ENCODE measurements around the gene COLEC12. TPM values are rescaled to one million over a fixed set of nuclear protein-coding genes. Genes with fewer than 3 reads are reported as not detected.

The COLEC12 gene
- polyA plus RNA-seq, 3 donors: 26.3 to 28.9 (median 28.3) TPM

DNA sequence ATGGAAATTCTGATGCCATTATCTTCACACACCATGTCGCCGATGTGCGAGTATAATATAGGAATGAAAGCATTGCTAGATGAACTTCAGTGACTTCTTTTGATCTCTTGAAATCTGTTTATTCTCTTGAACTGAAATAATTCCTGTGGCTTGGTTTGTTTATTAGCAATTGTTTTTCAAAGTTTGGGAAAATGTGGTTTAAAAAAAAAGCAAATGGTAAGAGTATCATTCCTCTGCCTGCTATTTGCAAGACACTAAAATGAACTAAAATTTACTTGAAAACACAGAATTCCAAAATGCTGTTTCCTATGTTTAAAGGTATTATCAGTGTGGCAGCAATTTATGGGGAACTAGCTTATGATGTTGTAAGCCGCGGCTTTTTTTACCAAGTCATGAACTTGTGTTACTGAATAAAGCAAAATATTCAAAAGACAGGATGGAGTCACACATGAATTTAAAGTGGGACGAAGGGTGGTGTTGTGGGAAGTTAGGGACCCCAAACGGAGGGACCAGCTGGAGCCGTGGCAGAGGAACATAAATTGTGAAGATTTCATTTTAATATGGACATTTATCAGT is 96.4 kb downstream of the COLEC12 start:
- DNase-seq (ENCODE audit: extremely low read depth in 1 of 11, low read depth in 9 of 11, low spot score in 4 of 11): no peak

DNA sequence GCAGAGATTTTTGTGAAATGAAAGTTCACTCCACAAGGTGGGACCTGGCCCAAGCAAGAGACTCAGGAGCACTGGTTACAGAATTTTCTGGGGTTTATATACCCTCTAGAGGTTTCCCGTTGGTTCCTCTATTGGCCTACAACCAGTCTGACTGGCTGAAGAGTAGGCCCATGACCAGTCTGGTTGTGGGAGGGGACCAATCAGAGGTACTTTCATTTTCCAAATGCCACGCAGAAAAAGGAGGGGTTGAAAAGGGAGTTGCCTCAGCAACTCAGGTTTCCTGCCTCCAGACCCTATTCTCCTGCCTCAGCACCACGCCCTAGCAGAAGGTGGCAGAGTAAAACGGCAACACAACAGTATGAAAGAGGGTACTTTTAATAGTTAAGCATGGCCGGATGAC is 98.4 kb downstream of the COLEC12 start:
- DNase-seq (ENCODE audit: extremely low read depth in 1 of 11, low read depth in 9 of 11, low spot score in 4 of 11): no peak

DNA sequence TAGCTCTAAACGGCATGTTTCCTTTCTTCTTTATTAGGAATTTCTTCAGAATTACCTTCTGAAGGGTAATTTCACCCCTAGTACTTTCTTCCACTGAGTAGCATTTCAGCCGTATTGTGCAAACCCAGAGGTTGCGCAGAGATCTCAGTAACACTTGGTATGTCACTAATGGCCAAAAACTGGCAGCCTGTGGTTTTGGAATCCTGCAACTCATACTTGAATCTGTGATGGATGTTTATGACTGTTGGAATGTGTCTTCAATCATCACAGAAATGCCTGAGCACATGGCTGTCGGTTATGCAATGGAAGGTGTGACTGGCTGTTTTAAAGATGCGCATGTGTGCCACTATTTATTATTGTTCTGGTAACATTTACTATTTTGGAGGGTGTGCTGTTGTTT is 100.0 kb downstream of the COLEC12 start:
- DNase-seq (ENCODE audit: extremely low read depth in 1 of 11, low read depth in 9 of 11, low spot score in 4 of 11): no peak

DNA sequence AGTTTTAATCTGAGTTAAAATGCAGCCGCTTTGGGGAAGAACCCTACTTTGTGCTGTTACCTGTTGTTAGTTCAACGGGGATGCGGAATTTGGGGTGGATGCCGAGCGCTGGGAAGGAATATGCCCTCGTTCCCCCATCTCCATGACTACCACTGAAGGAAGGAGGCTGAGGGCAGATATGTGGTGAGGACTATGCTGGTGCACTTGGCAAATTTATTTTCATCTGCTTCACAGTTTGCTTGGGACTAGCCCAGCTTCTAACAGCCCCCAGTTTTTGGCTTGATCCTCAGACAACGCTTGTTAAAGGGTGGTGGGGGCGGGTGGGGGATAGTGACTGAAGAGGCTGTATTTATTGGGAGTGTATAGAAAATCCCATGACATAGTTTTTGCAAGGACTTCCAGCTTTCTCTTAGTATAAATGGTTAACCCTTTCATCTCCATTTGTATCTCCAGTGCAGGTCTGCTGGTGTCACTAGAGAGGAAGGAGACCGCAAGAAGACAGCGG is 100.8 kb downstream of the COLEC12 start:
- no peak for DNase-seq (ENCODE audit: extremely low read depth in 1 of 11, low read depth in 9 of 11, low spot score in 4 of 11)

DNA sequence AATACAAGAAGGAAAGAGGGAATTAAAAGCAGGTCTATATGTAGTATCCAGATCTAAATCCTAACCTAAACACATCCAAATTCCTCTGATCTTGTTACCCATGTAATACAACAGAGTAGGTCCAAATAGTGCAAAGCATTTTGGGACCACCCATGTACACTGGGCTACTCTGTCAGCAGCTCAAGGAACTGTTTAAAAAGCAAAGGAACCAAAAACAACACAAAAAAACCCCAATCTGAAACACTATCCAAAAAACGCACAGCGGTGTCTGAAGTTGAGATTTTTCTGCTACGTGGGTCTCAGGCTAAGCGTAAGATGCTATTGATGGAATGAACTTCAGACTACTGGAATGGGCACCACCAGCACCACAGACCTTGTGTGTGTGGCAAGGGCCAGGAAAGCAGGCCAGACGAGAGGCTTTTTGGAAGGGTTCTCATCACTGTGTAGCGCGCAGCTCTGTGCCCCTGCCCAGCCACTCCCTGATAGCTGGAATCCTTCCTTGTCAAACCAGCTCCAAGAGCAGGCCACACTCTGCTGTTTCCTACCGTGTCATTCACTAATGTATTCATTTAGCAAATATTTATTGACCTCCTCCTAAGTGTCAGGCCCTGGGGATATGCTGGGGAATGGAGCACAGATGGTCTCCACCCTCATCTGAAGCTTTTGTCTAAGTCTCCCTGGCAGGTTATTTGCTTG is 101.4 kb downstream of the COLEC12 start:
- no peak for DNase-seq (ENCODE audit: extremely low read depth in 1 of 11, low read depth in 9 of 11, low spot score in 4 of 11)

DNA sequence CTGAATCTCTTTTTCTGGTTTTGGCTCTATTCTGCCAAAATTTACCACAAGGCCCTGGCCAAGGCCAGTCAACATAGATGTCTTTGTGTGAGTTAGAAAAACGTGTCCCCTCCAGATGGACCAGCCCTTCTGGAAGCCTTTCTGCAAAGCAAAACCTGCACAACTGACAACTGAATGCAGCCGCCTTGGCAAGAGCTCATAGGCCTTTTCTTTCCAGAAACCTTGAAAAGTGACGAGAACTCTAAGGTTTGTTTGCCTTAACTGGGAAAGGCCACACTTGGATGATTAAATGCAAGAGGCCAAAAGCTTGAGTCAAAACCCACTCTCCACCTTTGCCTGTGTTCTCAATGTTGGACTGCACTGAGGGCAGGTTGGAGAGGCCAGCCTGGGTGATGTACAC is 103.9 kb downstream of the COLEC12 start:
- DNase-seq (ENCODE audit: extremely low read depth in 1 of 11, low read depth in 9 of 11, low spot score in 4 of 11): no peak

DNA sequence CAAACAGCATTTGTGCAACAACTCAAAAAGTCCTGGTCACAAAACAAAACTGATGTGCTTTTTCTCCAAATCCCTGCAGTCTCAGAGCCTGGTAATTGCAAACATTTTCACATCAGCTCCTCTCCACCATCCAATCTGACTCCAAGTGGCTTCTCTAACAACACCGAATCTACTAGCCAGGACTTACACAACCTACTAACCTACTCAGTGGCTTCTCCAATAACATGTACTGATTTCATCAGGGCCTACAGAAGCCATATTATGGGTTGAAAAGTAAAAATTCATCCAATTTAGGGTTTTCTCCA is 104.3 kb downstream of the COLEC12 start:
- DNase-seq (ENCODE audit: extremely low read depth in 1 of 11, low read depth in 9 of 11, low spot score in 4 of 11): no peak

DNA sequence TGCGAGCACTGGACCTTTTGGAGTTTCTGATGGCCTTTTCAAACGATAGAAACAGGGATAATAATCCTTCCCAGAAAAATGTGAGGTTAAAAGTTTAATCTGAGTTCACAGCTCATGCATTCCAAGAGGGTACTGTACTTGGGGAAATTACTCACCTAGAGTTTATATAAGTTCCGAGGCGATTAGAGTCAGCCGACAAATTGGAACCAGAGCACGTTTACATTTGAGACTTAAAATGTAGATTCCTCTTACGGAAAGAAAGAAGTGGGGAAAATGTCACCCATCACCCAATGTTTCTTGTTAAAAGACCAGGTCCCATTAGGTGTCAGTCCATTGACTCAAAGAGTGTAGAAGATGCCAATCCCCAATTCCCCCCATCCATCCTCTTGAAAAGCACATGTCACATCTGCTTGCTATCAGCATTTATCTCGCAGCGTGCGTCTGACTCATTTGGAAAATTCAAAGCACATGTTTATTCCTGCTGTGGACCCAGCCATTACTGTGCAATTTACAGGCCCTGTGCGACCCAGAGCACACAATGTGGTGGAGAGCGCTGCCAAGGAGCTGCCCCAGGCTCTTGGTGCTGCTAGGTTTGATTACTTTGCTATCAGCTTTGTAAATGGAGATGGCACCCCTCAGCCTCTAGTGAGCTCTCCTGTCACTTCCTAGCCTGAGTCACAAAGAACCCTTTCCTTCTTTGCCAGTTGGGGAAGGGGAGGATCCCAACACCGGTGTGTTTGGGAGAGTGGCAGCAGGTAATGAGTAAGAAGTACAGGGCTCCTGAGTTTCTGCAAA is 104.8 kb downstream of the COLEC12 start:
- no peak for DNase-seq (ENCODE audit: extremely low read depth in 1 of 11, low read depth in 9 of 11, low spot score in 4 of 11)

DNA sequence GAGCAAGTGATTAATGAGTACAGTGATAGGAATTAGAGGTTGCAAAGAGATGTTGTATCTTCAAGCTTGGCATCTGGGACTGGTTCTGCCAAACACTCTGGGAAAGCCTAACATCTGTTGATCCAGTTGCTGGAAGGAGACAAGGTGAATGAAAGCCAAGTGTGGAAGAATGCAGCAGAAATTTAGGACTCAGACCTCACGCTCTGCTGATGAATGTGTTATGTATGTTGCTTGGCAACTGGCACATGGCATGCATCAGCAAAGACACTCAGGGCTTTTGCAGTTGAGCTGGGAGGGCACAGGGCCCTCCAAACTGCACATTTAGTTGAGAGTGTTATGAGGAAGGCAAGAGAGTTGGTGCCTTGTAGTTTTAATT is 105.5 kb downstream of the COLEC12 start:
- peak in 3 of 11 donors; percentile 42 to 62 (median 49) for DNase-seq (ENCODE audit: extremely low read depth in 1 of 11, low read depth in 9 of 11, low spot score in 4 of 11)

DNA sequence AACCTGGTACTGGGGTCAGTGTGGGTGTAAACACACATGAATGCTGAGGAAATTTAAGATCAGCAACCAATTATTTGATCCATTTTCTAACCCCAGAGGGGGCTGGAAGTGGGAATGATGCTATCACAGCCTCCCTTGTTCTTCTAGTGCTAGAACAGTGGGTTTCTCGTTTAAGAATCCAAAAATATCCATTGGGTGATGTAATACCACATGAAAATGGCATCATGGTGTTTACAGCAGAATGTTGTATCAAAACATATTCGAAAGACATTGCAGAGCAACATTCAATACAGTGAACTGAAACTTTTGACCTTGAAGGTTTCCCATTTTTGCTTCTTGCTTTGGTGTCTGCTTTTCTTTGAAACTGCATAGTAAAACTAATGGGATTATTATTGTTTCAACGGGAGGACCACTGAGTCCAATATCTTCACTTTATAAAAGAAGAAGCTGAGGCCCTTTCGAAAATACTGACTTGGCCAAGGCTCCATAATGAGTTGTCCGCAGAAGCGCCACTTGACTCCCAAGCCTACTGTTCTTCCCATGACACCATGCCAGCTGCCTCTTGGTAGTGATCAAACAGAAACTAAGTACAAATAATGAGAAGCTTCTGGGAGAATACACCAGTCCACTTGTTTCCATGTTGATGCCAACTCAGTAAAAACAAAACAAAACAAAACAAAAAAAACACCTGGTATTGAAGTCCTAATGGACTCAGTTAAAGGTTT is 106.1 kb downstream of the COLEC12 start:
- no peak for DNase-seq (ENCODE audit: extremely low read depth in 1 of 11, low read depth in 9 of 11, low spot score in 4 of 11)

DNA sequence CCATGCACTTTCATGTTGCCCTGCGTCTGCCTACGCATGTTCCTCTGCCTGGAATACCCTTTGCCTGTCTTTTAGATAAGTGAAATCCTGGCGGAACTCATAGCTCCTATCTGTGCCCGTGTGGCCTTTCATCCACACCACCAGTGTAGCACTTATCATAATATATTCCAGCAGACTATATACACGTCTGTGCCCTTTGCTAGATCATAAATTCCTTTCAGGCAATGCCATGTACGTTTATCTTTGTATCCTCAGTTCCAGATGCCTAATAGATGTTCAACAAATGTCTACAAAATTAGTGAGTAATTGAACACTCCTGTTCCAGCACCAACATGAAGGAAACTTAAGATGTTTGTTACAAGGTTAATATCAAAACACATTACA is 106.9 kb downstream of the COLEC12 start:
- no peak for DNase-seq (ENCODE audit: extremely low read depth in 1 of 11, low read depth in 9 of 11, low spot score in 4 of 11)

DNA sequence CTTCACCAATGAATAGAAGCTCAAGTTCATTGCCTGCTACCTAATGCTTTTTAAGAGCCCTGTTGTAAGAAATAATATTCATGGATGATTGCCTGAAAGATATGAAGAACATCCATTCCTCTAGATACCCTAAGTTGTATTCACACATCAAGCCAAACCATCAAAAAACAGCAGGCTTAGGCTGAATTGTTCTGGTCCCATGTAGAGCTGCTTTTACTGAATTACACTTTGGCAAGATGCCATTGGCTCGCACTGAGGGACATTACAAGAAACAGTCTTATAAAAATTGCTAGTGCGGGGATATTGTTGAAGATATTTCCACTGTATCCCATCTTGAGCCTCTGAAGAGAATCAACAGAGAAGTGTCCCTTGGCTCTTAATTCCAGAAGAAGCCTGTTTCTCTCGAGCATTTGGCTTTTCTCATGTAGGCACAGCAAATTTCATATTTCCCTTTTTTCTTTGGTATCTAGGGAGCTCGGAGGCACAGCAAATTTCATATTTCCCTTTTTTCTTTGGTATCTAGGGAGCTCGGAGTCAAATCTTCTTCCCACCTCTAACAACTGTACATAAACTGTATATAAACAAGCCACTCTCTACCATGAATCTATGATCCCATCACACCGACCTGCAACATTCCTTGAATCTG is 107.5 kb downstream of the COLEC12 start:
- no peak for DNase-seq (ENCODE audit: extremely low read depth in 1 of 11, low read depth in 9 of 11, low spot score in 4 of 11)

DNA sequence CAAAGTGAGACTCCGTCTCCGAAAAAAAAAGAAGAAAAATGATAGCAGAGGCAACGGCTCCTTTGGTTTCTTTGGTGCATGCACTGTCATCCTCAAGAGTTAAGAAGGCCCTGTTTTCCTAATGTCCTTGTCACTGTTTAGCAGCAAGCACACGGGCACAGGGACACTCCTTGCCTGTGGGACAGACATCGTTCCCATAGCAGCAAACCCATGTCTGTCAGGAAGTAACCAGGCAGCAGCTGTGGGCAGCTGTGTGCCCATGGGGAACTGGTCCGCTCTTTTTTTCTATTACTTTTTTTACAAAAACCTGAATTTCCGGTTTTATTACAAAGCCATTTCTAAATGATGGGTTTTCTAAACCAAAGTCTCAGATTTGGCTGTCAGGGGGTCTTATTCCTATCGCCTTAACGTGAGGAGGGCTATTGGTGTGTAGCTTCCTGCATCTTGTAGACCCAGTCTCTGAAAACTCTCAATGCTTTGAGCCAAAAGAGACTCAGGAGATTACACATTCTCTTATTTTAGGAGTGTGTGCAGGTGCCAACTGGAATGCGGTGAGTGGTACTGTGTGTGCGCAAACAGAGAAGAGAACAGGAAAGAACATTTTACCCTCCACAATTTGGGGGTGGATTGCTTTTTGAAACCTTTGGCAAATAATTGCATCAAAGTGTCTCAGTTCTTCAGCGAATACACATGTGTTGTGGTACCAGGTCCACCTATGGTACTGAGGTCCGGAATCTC is 109.6 kb downstream of the COLEC12 start:
- no peak for DNase-seq (ENCODE audit: extremely low read depth in 1 of 11, low read depth in 9 of 11, low spot score in 4 of 11)

DNA sequence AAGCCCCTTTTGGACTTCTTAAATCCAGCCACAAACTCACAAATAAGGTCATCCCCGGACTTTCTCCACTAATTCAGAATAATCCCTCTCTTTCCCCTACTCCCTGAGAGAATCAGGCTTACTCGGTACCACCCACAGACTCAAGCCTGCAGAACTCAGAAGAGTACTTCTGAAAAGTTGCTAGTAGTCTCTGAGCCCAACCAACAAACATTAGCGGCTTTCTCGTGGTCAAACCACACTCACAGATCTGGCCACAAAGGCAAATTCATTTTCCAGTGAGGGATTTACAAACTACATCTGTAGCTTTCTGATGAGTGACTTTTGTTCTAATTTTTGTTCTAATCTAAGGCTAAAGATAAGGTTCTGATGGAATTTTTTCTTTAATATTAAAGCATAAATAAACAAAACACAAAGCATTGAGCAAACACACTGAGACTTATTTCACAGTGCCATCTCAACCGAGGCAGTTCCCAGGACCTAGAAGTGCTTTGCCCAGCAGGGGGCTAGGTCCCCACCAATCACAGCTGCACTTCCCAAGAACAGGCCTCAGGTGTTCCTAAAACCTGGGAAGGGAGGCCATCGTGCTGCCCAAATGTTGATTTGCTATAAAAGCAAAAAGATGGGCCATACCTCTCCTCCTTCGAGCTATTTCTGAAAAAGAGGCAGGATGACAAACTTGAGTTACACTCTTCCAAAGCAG is 110.7 kb downstream of the COLEC12 start:
- DNase-seq (ENCODE audit: extremely low read depth in 1 of 11, low read depth in 9 of 11, low spot score in 4 of 11): no peak

DNA sequence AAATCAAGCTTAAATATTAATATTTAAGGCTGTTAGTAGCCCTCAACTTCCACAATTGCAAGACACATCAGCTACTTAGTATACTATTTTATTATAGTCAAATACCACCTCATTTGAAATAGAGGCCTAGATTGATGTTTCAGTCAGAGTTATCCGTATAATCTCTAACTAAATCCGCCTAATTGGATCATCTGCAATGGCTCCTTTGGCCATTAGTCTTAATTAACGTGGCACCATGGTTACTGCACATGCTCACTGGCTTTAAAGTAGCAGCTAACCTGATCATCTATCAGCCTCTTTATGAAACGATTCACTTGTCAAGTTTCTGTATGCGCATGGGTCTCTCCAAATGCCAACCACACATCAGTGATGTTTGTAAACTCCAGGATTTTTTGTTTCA is 112.3 kb downstream of the COLEC12 start:
- DNase-seq (ENCODE audit: extremely low read depth in 1 of 11, low read depth in 9 of 11, low spot score in 4 of 11): no peak

DNA sequence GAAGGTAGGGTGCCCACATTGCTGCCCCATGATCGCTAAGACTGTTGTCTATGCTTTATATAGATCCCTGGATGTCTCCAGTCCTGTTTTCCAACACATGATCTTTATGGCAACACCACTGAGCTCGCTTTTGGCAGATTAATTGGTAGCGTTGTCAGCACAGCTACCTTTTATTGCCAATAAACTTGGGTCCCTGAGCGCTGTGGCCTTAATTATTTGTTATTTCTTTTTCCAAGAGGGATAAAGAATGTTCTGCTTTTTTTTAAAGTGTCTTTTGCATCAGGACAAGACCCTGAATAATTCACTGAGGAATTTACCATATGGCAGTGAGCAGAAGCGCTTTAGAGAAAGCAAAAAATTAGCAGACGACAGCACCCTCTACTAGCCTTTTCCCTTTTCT is 113.5 kb downstream of the COLEC12 start:
- DNase-seq (ENCODE audit: extremely low read depth in 1 of 11, low read depth in 9 of 11, low spot score in 4 of 11): no peak

DNA sequence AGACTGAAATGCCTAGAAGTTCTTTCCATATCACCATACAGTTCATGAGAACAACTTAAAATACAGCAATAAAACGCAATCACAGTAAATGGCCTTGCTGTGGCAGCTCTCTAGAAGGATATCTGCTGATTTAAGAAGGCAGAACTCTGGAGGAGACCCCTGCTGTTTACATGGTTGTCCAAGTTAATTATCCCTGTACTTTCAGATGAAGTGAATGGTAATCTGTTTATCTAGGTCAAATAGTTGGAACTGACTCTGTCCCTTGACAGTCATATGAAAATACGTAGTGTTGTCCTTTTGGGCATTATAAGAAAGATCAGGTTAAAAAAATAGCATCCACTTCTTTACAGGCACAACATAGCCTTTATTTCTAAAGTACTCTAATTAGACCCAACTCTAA is 115.6 kb downstream of the COLEC12 start:
- DNase-seq (ENCODE audit: extremely low read depth in 1 of 11, low read depth in 9 of 11, low spot score in 4 of 11): no peak

DNA sequence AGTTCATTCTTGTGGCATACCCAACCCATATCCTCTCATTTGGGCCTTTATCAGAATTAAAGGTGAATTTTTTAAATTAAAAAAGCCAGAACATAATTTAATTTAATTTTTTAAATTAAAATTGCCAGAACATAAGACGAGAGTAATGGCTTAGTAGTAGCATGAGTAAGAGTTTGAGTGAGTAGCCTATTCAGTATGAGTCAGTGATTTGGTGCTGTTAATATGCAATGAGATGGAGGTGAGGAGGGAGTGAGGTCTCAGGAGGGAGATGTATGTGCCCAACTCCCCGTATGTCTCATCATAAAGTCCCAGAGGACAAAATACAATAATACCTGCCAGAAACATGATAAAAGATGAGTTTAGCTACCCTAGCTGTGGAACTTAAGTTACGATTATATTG is 117.4 kb downstream of the COLEC12 start:
- no peak for DNase-seq (ENCODE audit: extremely low read depth in 1 of 11, low read depth in 9 of 11, low spot score in 4 of 11)
